ENCODE measurements around the gene C19orf38. TPM values are rescaled to one million over a fixed set of nuclear protein-coding genes. Genes with fewer than 3 reads are reported as not detected.

C19orf38 gene
- total and polyA plus RNA-seq, 9 donors: 0.52 to 4.1 (median 1.0) TPM

- no peak for DNase-seq
- WGBS, 3 donors: 88 to 90% (median 90%) methylated on average over 11 of the region's 11 CpGs
- no peaks in the 10 kb centered on the region for H3K9me3 ChIP-seq
- H3K36me3 ChIP-seq: no peaks in the 10 kb centered on the region
- no peaks in the 10 kb centered on the region for H3K27me3 ChIP-seq
- no peaks in the 10 kb centered on the region for H3K4me1 ChIP-seq (ENCODE audit: insufficient read depth)
- no peak overlapping the region for H3K4me3 ChIP-seq
- intact Hi-C loops (cut with DNase I): no loop called here
- H3K27ac ChIP-seq: no peak overlapping the region
- TF ChIP-seq CTCF (IDR thresholded peaks at IDR 0.05) (no peak), EP300 (IDR thresholded peaks at IDR 0.05) (no peak), POLR2A (IDR thresholded peaks at IDR 0.05) (no peak)
These were observed 43.0 kb upstream of the C19orf38 start for GRCh38 chr19:10805065-10805757.

- intact Hi-C loops (cut with DNase I): no loop called here
- no peak overlapping the region for H3K27ac ChIP-seq
- H3K4me3 ChIP-seq: no peak overlapping the region
- WGBS, 3 donors: 88 to 93% (median 90%) methylated on average over 11 of the region's 11 CpGs
- H3K27me3 ChIP-seq: no peaks in the 10 kb centered on the region
- no peak for TF ChIP-seq EP300 (IDR thresholded peaks at IDR 0.05)
- TF ChIP-seq POLR2A (IDR thresholded peaks at IDR 0.05): no peak
- TF ChIP-seq CTCF (IDR thresholded peaks at IDR 0.05): no peak
- no peaks in the 10 kb centered on the region for H3K4me1 ChIP-seq (ENCODE audit: insufficient read depth)
- H3K36me3 ChIP-seq: no peaks in the 10 kb centered on the region
- H3K9me3 ChIP-seq: no peaks in the 10 kb centered on the region
- no peak for DNase-seq
These were observed 42.4 kb upstream of the C19orf38 start for GRCh38 chr19:10805758-10806247.

- H3K36me3 ChIP-seq: no peaks in the 10 kb centered on the region
- no peak overlapping the region for H3K4me3 ChIP-seq
- no peak for DNase-seq
- H3K9me3 ChIP-seq: no peaks in the 10 kb centered on the region
- no peak overlapping the region for H3K27ac ChIP-seq
- H3K27me3 ChIP-seq: no peaks in the 10 kb centered on the region
- intact Hi-C loops (cut with DNase I): no loop called here
- H3K4me1 ChIP-seq (ENCODE audit: insufficient read depth): no peaks in the 10 kb centered on the region
- 83 to 86% (median 85%) methylated on average over 10 of the region's 10 CpGs for WGBS, 3 donors
- TF ChIP-seq EP300 (IDR thresholded peaks at IDR 0.05): no peak
- no peak for TF ChIP-seq CTCF (IDR thresholded peaks at IDR 0.05)
- no peak for TF ChIP-seq POLR2A (IDR thresholded peaks at IDR 0.05)
These were observed 39.1 kb upstream of the C19orf38 start for GRCh38 chr19:10808937-10809649.

- DNase-seq: no peak
- 88 to 94% (median 91%) methylated on average over 15 of the region's 15 CpGs for WGBS, 3 donors
- H3K9me3 ChIP-seq: no peaks in the 10 kb centered on the region
- H3K36me3 ChIP-seq: no peaks in the 10 kb centered on the region
- TF ChIP-seq POLR2A (IDR thresholded peaks at IDR 0.05) (no peak), EP300 (IDR thresholded peaks at IDR 0.05) (no peak), CTCF (IDR thresholded peaks at IDR 0.05) (no peak)
- intact Hi-C loops (cut with DNase I): no loop called here
- no peaks in the 10 kb centered on the region for H3K27me3 ChIP-seq
- no peaks in the 10 kb centered on the region for H3K4me1 ChIP-seq (ENCODE audit: insufficient read depth)
- H3K27ac ChIP-seq: no peak overlapping the region
- no peak overlapping the region for H3K4me3 ChIP-seq
These were observed 38.4 kb upstream of the C19orf38 start for GRCh38 chr19:10809651-10810285.
